Uterus (tissue), 2 donors: ENCODE measurements around the gene XRN1.

Experiments used
- CTCF ChIP-seq, 4 experiments: fragments of 200-600 bp in 2 of 4; fragments of 450-650 bp in 2 of 4; sonication (generic) in 2 of 4; IDR thresholded peaks; one replicate each; pipeline ENCODE4 v1.5.1; 2016 to 2019; ENCODE audit warnings: antibody characterized with exemption in 4 of 4, mild to moderate bottlenecking in 2 of 4, moderate library complexity in 1 of 4
- POLR2A ChIP-seq, 2 donors: fragments of 450-650 bp; IDR thresholded peaks; one replicate each; pipeline ENCODE4 v1.6.1; 2016; ENCODE audit warnings: antibody characterized with exemption in 2 of 2, mild to moderate bottlenecking in 1 of 2, moderate library complexity in 1 of 2

DNA sequence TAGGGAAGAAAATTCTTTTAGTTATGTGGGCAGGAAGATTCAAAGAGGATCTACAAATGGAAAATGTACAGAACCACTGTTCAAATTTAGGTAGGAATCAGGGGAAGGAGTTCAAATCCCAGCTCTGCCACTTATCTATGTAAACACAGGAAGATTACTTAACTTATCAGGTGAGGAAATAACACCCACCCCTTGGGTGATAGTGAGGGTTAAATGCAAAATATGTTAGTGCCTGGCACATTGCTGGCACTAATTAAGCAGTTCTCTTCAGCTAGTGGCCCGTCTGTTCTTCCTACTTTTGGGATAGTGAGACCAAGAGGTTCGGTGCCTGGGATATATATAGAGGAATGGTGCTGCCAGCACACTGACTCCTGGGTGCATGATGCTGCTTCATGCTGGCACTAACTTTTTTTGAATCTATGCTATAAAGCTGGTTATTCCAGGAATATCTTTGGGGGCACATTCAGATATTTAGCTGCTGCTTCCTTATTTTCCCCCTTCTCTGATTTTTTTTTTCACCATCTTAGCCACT is 83.8 kb downstream of the XRN1 start:
- no peak for TF ChIP-seq CTCF (IDR thresholded peaks at IDR 0.05)
- TF ChIP-seq POLR2A (IDR thresholded peaks at IDR 0.05) = no peak
